Measurements from ENCODE around the gene CORO2A. TPM values are rescaled to one million over a fixed set of nuclear protein-coding genes. Genes with fewer than 3 reads are reported as not detected.

CORO2A gene
- total RNA-seq, 2 donors from 2014 or later = 1.2 to 3.1 TPM

DNA sequence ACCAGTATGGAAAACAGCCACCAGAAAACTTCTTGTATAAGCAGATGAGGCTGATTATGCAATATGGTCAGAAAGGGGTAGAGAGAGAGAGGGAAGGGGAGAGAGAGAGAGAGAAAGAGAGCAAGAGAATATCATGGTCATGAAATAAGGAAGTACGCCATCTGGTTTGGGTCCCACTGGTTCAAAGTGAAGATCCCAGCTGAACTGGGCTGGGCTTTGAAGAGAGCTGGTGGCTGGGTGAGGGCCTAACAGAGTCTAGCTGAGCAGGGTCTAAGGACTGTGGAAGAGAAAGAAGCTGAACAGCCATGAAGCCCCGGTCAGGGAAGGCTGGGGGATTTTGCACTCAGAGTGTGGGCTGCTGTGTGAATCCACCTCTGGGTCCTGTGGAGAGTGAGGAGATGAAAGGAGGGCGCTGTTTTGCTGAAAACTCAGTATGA lies 88.0 kb downstream of the CORO2A start:
- ATAC-seq (ENCODE audit: insufficient number of reproducible peaks, low FRiP score, low read depth) (no peak), DNase-seq (ENCODE audit: low spot score) (no peak)
- Histone ChIP-seq H3K27ac (no peak overlapping the region), H3K27me3 (replicated peaks; ENCODE audit: insufficient read depth) (no peaks in the 10 kb centered on the region), H3K4me3 (no peak overlapping the region), H3K4me1 (ENCODE audit: control insufficient read depth in 1 of 2, low read depth in 2 of 2) (no peaks in the 10 kb centered on the region), H3K9me3 (no peaks in the 10 kb centered on the region), H3K36me3 (no peaks in the 10 kb centered on the region)
- TF ChIP-seq, protein P1, sequence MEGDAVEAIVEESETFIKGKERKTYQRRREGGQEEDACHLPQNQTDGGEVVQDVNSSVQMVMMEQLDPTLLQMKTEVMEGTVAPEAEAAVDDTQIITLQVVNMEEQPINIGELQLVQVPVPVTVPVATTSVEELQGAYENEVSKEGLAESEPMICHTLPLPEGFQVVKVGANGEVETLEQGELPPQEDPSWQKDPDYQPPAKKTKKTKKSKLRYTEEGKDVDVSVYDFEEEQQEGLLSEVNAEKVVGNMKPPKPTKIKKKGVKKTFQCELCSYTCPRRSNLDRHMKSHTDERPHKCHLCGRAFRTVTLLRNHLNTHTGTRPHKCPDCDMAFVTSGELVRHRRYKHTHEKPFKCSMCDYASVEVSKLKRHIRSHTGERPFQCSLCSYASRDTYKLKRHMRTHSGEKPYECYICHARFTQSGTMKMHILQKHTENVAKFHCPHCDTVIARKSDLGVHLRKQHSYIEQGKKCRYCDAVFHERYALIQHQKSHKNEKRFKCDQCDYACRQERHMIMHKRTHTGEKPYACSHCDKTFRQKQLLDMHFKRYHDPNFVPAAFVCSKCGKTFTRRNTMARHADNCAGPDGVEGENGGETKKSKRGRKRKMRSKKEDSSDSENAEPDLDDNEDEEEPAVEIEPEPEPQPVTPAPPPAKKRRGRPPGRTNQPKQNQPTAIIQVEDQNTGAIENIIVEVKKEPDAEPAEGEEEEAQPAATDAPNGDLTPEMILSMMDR (IDR thresholded peaks at IDR 0.05) = no peak

DNA sequence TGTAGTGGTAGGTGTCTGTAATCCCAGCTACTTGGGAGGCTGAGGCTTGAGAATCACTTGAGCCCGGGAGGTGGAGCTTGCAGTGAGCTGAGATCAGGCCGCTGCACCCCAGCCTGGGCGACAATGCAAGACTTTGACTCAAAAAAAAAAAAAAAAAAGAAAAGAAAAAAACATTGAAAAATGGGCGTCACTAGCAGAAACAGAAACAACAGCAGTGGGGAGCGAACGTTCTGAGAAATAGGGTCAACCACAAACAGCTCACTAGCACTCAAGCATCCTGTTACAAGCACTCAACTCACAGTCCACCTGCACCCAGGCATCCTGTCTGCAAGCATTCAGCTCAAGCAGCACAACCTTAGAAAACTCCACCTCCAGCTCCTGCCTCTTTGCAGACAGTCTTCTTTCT lies 90.6 kb downstream of the CORO2A start:
- DNase-seq (ENCODE audit: low spot score) = no peak
- H3K4me3 ChIP-seq = no peak overlapping the region
- H3K27me3 ChIP-seq (replicated peaks; ENCODE audit: insufficient read depth) = no peaks in the 10 kb centered on the region
- TF ChIP-seq, protein P1 (IDR thresholded peaks at IDR 0.05) = no peak
- no peaks in the 10 kb centered on the region for H3K4me1 ChIP-seq (ENCODE audit: control insufficient read depth in 1 of 2, low read depth in 2 of 2)
- no peaks in the 10 kb centered on the region for H3K36me3 ChIP-seq
- no peaks in the 10 kb centered on the region for H3K9me3 ChIP-seq
- H3K27ac ChIP-seq = no peak overlapping the region
- no peak for ATAC-seq (ENCODE audit: insufficient number of reproducible peaks, low FRiP score, low read depth)

DNA sequence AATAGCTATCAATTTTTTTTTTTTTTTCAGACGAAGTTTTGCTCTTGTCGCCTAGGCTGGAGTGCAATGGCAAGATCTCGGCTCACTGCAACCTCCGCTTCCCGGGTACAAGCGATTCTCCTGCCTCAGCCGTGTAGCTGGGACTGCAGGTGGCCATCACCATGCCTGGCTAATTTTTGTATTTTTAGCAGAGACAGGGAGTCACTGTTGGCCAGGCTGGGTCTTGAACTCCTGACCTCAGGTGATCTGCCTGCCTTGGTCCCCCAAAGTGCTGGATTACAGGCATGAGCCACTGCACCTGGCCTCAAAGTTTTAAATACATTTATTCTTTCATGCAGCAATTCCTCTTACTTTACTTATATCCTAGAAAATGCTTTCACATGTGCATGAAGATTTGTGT lies 91.0 kb downstream of the CORO2A start:
- no peak for ATAC-seq (ENCODE audit: insufficient number of reproducible peaks, low FRiP score, low read depth)

DNA sequence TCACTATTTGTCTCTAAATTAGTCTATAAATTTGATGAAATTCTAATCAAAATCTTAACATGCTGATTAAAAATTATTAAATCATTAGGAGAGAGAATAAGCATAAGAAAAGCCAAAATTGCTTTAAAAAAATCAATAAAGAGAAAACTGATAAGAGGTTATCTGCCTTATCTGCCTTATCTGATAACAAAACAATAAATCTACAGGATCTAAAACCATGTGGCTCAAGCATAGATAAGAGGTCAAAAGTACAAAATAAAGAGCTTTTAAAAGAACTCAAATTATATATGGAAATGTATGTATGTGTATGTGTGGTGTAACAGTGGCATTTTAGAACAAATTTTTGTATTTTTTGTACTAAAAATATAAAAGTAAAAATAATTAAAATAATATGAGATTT lies 92.0 kb downstream of the CORO2A start:
- DNase-seq (ENCODE audit: low spot score) (no peak), ATAC-seq (ENCODE audit: insufficient number of reproducible peaks, low FRiP score, low read depth) (no peak)
- no peaks in the 10 kb centered on the region for H3K4me1 ChIP-seq (ENCODE audit: control insufficient read depth in 1 of 2, low read depth in 2 of 2)
- no peaks in the 10 kb centered on the region for H3K36me3 ChIP-seq
- no peak overlapping the region for H3K27ac ChIP-seq
- no peak overlapping the region for H3K4me3 ChIP-seq
- no peaks in the 10 kb centered on the region for H3K9me3 ChIP-seq
- H3K27me3 ChIP-seq (replicated peaks; ENCODE audit: insufficient read depth) = no peaks in the 10 kb centered on the region
- TF ChIP-seq, protein P1 (IDR thresholded peaks at IDR 0.05) = no peak

More for the DNA sequence above, 91.0 kb downstream of the CORO2A start:
- H3K4me1 ChIP-seq (ENCODE audit: control insufficient read depth in 1 of 2, low read depth in 2 of 2) = no peaks in the 10 kb centered on the region
- H3K36me3 ChIP-seq = no peaks in the 10 kb centered on the region
- DNase-seq (ENCODE audit: low spot score) = no peak
- no peak overlapping the region for H3K4me3 ChIP-seq
- H3K27ac ChIP-seq = no peak overlapping the region
- no peaks in the 10 kb centered on the region for H3K27me3 ChIP-seq (replicated peaks; ENCODE audit: insufficient read depth)
- no peaks in the 10 kb centered on the region for H3K9me3 ChIP-seq
- TF ChIP-seq, protein P1 (IDR thresholded peaks at IDR 0.05) = no peak

DNA sequence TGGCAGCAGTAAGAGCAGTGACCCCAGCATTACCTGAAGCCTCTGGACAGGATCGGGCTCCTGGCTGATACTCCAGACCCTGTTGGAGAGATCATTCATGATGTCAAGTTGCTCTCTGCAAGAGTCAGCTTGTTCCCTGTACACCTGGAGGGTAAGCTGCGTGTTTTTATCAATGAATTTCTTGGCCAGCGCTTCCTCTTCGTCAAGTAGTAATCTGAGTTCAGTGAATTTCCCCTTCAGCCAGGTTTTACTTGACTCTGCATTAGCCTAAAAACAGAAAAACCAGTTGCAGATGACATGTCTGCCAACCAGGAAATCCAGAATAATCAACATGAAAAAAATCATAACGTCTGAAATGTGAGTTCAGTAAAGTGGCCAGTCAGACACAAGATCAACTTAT lies 92.5 kb downstream of the CORO2A start:
- TF ChIP-seq, protein P1 (IDR thresholded peaks at IDR 0.05) = no peak
- no peaks in the 10 kb centered on the region for H3K36me3 ChIP-seq
- ATAC-seq (ENCODE audit: insufficient number of reproducible peaks, low FRiP score, low read depth) = no peak
- H3K4me3 ChIP-seq = no peak overlapping the region
- no peak overlapping the region for H3K27ac ChIP-seq
- H3K4me1 ChIP-seq (ENCODE audit: control insufficient read depth in 1 of 2, low read depth in 2 of 2) = no peaks in the 10 kb centered on the region
- no peaks in the 10 kb centered on the region for H3K27me3 ChIP-seq (replicated peaks; ENCODE audit: insufficient read depth)
- no peak for DNase-seq (ENCODE audit: low spot score)
- no peaks in the 10 kb centered on the region for H3K9me3 ChIP-seq
